ENCODE data around the gene IDH3G. TPM values are rescaled to one million over a fixed set of nuclear protein-coding genes. Genes with fewer than 3 reads are reported as not detected.
"Not testable (repeated sequence)": the region's sequence is repeated elsewhere in the genome, so short reads cannot be mapped to it uniquely, and the experiment has no call there.

IDH3G gene
- total and polyA plus RNA-seq, 5 donors = 60.6 to 68.6 (median 66.9) TPM

- intact Hi-C loops (cut with DNase I) = loop anchor here in 3 of 4 donors (2.0 to 10.0 kb wide), 2 partner anchors 188 to 190 kb away; no protein-coding TSS in a partner anchor
- no peaks in the 10 kb centered on the region for H3K27me3 ChIP-seq (ENCODE audit: control insufficient read depth, insufficient read depth)
- DNase-seq = peak in 2 of 3 donors; percentile 30 to 65
- no peak overlapping the region for H3K4me3 ChIP-seq (ENCODE audit: low read length)
- 70% methylated on average over 7 of the region's 7 CpGs for WGBS
- H3K4me1 ChIP-seq (ENCODE audit: control insufficient read depth, insufficient read depth, low read length) = no peaks in the 10 kb centered on the region
- H3K9me3 ChIP-seq (ENCODE audit: control insufficient read depth, low read length) = no peaks in the 10 kb centered on the region
- H3K27ac ChIP-seq (ENCODE audit: low read length) = no peak overlapping the region
- peak; percentile 5 to 23 for ATAC-seq
Observed at GRCh38 chrX:153764786-153765137, 29.4 kb downstream of the IDH3G start.

GRCh38 chrX:153763989-153764755, 30.0 kb downstream of the IDH3G start, which contains the start of gene PLXNB3:
Gene PLXNB3, plus strand, starts transcription at chrX:153764249. Its CDS starts 1,287 bp downstream, at chrX:153765536.
- 29% methylated on average over 26 of the region's 26 CpGs for WGBS
- intact Hi-C loops (cut with DNase I) = loop anchor here in 3 of 4 donors (2.0 to 10.0 kb wide), 2 partner anchors 189 to 191 kb away; no protein-coding TSS in a partner anchor
- H3K27ac ChIP-seq (ENCODE audit: low read length) = no peak within 1 kb of the TSS
- H3K27me3 ChIP-seq (ENCODE audit: control insufficient read depth, insufficient read depth) = no peaks in the 10 kb centered on the region
- no peaks in the 10 kb centered on the region for H3K4me1 ChIP-seq (ENCODE audit: control insufficient read depth, insufficient read depth, low read length)
- DNase-seq = peak; percentile 78 to 91 (median 91)
- no peak within 1 kb of the TSS for H3K4me3 ChIP-seq (ENCODE audit: low read length)
- no peaks in the 10 kb centered on the region for H3K9me3 ChIP-seq (ENCODE audit: control insufficient read depth, low read length)
- ATAC-seq = peak; percentile 73 to 79

GRCh38 chrX:153763298-153763932, 30.8 kb downstream of the IDH3G start:
- Histone ChIP-seq H3K9me3 (ENCODE audit: control insufficient read depth, low read length) (no peaks in the 10 kb centered on the region), H3K4me1 (ENCODE audit: control insufficient read depth, insufficient read depth, low read length) (no peaks in the 10 kb centered on the region), H3K27me3 (ENCODE audit: control insufficient read depth, insufficient read depth) (no peaks in the 10 kb centered on the region), H3K4me3 (ENCODE audit: low read length) (no peak overlapping the region), H3K27ac (ENCODE audit: low read length) (no peak overlapping the region)
- DNase-seq (peak in 2 of 3 donors; percentile 30 to 44), ATAC-seq (no peak)
- intact Hi-C loops (cut with DNase I) = loop anchor here in 2 of 4 donors (10.0 kb wide), 1 partner anchor 191 kb away; no protein-coding TSS in a partner anchor
- WGBS = 89% methylated on average over 15 of the region's 18 CpGs

DNA sequence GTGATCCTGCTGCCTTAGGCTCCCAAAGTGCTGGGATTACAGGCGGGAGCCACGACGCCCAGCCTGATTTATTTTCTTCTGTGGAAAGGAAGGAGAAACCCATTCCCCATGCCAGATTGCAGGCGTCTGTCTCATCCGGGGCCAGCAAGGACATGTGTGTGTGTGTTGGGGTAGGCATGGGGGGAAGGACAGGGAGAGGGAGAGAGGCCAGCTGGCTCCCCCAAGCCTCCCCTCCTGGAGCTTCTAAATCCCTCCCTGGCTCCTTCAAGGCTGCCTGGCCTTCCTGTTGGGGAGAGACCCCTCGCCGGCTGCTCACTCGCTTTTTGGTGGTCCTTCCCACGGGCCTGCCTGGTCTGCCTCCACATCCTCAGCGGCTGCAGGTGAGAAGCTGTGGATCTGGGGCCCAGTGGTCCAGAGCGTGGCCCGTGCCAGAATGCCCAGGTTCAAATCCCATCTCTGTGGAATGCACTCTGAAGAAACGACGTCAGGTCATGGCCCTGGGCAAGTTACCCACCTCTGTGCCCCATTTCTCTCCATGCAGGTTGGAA, 31.5 kb downstream of the IDH3G start:
- H3K4me1 ChIP-seq (ENCODE audit: control insufficient read depth, insufficient read depth, low read length) = no peaks in the 10 kb centered on the region
- peak in 2 of 3 donors; percentile 32 to 33 for DNase-seq
- no peaks in the 10 kb centered on the region for H3K27me3 ChIP-seq (ENCODE audit: control insufficient read depth, insufficient read depth)
- 88% methylated on average over 14 of the region's 14 CpGs for WGBS
- H3K9me3 ChIP-seq (ENCODE audit: control insufficient read depth, low read length) = no peaks in the 10 kb centered on the region
- no peak for ATAC-seq
- intact Hi-C loops (cut with DNase I) = loop anchor here in 2 of 4 donors (10.0 kb wide), 1 partner anchor 192 kb away; no protein-coding TSS in a partner anchor
- H3K4me3 ChIP-seq (ENCODE audit: low read length) = no peak overlapping the region
- H3K27ac ChIP-seq (ENCODE audit: low read length) = no peak overlapping the region

DNA sequence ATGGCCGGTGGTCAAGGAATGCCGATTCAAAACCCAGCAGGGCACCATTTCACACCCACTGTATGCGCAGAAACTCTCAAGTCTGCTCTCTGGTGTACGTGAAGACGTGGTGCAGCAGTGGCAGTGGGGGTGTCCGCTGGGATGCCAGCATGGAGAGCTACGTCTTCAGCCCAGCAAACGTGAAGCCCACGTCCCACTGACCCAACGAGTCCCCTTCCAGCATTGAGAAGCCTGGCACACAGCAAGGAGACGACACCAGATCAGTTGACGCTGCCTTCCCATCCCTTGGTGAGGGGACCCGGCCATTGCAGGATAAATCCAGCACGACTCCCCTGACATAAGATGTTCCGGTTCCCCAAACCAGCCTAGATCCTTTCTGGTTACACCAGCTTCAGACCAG, 32.3 kb downstream of the IDH3G start:
- H3K27ac ChIP-seq (ENCODE audit: low read length) = no peak overlapping the region
- no peaks in the 10 kb centered on the region for H3K27me3 ChIP-seq (ENCODE audit: control insufficient read depth, insufficient read depth)
- no peaks in the 10 kb centered on the region for H3K9me3 ChIP-seq (ENCODE audit: control insufficient read depth, low read length)
- no peak overlapping the region for H3K4me3 ChIP-seq (ENCODE audit: low read length)
- ATAC-seq = no peak
- no peaks in the 10 kb centered on the region for H3K4me1 ChIP-seq (ENCODE audit: control insufficient read depth, insufficient read depth, low read length)
- WGBS = 78% methylated on average over 15 of the region's 15 CpGs
- no peak for DNase-seq
- intact Hi-C loops (cut with DNase I) = loop anchor here in 2 of 4 donors (10.0 kb wide), 1 partner anchor 193 kb away; no protein-coding TSS in a partner anchor

GRCh38 chrX:153755136-153755535, 39.0 kb downstream of the IDH3G start:
- H3K4me1 ChIP-seq (ENCODE audit: control insufficient read depth, insufficient read depth, low read length) = no peaks in the 10 kb centered on the region
- no peaks in the 10 kb centered on the region for H3K9me3 ChIP-seq (ENCODE audit: control insufficient read depth, low read length)
- no peak for DNase-seq
- H3K27me3 ChIP-seq (ENCODE audit: control insufficient read depth, insufficient read depth) = no peaks in the 10 kb centered on the region
- no peak overlapping the region for H3K27ac ChIP-seq (ENCODE audit: low read length)
- H3K4me3 ChIP-seq (ENCODE audit: low read length) = no peak overlapping the region
- 68% methylated on average over 1 of the region's 1 CpG for WGBS
- no peak for ATAC-seq
- intact Hi-C loops (cut with DNase I) = no loop called here

DNA sequence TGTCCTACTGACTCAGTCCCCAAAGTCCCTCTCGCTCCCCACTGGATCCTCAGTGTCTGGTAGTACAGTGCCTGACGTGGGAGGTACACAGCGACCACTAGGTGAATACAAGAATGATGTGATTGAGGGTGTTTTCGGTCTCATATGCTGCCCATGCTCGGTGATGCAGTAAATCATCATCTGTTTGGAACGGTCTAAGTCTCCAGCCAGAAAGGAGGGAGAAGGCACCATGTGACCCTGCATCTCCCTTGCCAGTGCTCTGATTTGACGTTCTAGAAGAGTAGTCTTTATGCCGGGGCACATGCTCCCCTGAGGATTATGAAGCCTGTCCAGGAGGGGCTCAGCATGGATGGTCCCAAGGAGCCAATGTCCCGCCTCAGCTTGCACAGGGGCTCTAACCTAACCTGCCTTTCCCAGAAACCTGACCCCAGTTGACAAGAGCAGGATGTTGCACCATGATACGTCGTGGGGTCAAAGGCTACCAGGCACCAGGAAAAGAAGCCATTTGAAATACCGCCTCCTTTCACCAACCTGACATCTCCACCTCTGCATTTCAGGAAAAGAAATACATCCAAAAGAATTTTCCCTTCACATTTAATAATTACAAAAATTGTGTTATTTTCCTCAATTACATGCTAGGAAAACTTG, 43.9 kb downstream of the IDH3G start:
- H3K9me3 ChIP-seq (ENCODE audit: control insufficient read depth, low read length) = no peaks in the 10 kb centered on the region
- ATAC-seq = no peak
- no peak for DNase-seq
- no peak overlapping the region for H3K4me3 ChIP-seq (ENCODE audit: low read length)
- H3K27ac ChIP-seq (ENCODE audit: low read length) = no peak overlapping the region
- WGBS = 81% methylated on average over 12 of the region's 12 CpGs
- no peaks in the 10 kb centered on the region for H3K27me3 ChIP-seq (ENCODE audit: control insufficient read depth, insufficient read depth)
- intact Hi-C loops (cut with DNase I) = no loop called here
- no peaks in the 10 kb centered on the region for H3K4me1 ChIP-seq (ENCODE audit: control insufficient read depth, insufficient read depth, low read length)

GRCh38 chrX:153749017-153749416, 45.2 kb downstream of the IDH3G start:
- DNase-seq; intact Hi-C loops (cut with DNase I); H3K27ac ChIP-seq (ENCODE audit: low read length); H3K4me1 ChIP-seq (ENCODE audit: control insufficient read depth, insufficient read depth, low read length); H3K4me3 ChIP-seq (ENCODE audit: low read length); H3K9me3 ChIP-seq (ENCODE audit: control insufficient read depth, low read length); ATAC-seq; H3K27me3 ChIP-seq (ENCODE audit: control insufficient read depth, insufficient read depth): not testable (repeated sequence)
- WGBS = 85% methylated on average over 7 of the region's 7 CpGs

- intact Hi-C loops (cut with DNase I); H3K4me3 ChIP-seq (ENCODE audit: low read length); H3K27ac ChIP-seq (ENCODE audit: low read length); DNase-seq; H3K9me3 ChIP-seq (ENCODE audit: control insufficient read depth, low read length); ATAC-seq; H3K4me1 ChIP-seq (ENCODE audit: control insufficient read depth, insufficient read depth, low read length); H3K27me3 ChIP-seq (ENCODE audit: control insufficient read depth, insufficient read depth): not testable (repeated sequence)
- 78% methylated on average over 6 of the region's 6 CpGs for WGBS
Observed at GRCh38 chrX:153746991-153747390, 47.2 kb downstream of the IDH3G start.

DNA sequence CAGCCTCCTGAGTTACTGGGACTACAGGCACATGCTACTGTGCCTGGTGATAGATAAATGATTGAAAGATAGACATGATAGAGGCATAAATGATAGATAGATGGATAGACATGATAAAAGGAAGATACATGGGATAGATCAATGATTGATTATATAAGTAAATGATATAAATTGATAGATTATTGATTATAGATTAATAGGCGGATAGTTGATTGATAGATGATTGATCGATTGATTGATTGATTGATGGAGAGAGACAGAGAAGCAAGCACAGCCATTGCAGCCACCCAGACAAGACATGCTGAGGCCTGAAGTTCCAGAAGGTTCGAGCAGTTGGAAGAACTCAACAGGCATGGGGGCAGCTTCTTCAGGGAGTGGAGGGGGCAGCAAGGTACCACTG, 47.8 kb downstream of the IDH3G start:
- DNase-seq = no peak

More for the DNA sequence above, 47.8 kb downstream of the IDH3G start:
- intact Hi-C loops (cut with DNase I) = no loop called here
- Histone ChIP-seq H3K4me1 (ENCODE audit: control insufficient read depth, insufficient read depth, low read length) (no peaks in the 10 kb centered on the region), H3K27ac (ENCODE audit: low read length) (no peak overlapping the region), H3K27me3 (ENCODE audit: control insufficient read depth, insufficient read depth) (no peaks in the 10 kb centered on the region), H3K9me3 (ENCODE audit: control insufficient read depth, low read length) (no peaks in the 10 kb centered on the region), H3K4me3 (ENCODE audit: low read length) (no peak overlapping the region)
- ATAC-seq = no peak
- 86% methylated on average over 3 of the region's 3 CpGs for WGBS

Data from right cardiac atrium (tissue), 5 donors.